Hematopoietic multipotent progenitor cell treated with erythropoietin and hydrocortisone succinate and interleukin-3 and kit ligand, for 15 days (in vitro differentiated cells): ENCODE results near the gene MAD2L1BP.
"Not testable (repeated sequence)": the region's sequence is repeated elsewhere in the genome, so short reads cannot be mapped to it uniquely, and the experiment has no call there.

Experiments
- DNase-seq: peaks from one replicate; pipeline ENCODE4 v3.0.0-alpha.2; 2015; ENCODE audit warnings: low spot score

The MAD2L1BP gene, protein sequence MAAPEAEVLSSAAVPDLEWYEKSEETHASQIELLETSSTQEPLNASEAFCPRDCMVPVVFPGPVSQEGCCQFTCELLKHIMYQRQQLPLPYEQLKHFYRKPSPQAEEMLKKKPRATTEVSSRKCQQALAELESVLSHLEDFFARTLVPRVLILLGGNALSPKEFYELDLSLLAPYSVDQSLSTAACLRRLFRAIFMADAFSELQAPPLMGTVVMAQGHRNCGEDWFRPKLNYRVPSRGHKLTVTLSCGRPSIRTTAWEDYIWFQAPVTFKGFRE

DNA sequence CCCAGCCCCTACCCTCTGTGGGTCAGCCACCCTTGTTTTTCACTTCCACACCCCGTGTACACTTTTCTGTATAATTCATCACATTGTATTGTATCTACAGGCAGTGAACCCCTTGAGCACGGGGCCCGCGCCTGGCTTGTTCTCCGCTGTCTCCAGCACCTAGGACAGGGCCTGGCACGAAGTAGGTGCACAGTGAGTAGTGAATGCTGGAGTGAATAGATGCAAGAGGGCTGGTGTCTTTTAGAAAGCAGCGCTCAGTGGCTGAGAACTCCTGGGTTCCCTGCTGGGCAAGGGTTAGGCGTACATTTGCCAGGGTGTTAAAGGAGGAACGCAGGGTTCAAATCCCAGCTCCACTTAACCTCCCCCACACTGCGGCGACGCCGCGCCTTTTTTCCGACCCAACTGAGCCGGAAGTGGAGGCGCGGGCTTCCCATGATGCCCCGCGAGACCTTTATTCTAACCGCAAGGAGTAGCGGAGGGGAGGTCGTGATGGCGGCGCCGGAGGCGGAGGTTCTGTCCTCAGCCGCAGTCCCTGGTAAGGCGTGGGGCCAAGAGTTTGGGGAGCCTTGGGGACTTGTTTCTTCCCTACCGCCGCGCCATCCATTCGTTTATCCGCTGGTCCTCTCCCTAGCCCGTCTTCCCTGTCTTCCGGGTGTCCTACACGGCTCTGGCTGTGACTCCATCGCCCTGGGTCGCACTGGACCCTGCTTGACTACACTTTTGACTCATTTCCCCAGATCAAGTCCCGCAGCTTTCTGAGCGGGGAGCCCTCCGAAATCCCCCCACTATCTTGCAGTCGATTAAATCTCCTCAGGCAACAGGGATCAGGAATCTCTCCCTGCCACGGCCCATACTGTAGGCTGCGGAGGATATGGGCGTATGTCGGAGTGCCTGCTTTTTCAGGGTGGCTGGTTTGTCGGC is at the start of gene MAD2L1BP:
TSS of gene MAD2L1BP (plus strand) at position 454 of the 921 bp plus-strand sequence. CDS start at position 490, 36 bp downstream.
- DNase-seq: peak; percentile 80

DNA sequence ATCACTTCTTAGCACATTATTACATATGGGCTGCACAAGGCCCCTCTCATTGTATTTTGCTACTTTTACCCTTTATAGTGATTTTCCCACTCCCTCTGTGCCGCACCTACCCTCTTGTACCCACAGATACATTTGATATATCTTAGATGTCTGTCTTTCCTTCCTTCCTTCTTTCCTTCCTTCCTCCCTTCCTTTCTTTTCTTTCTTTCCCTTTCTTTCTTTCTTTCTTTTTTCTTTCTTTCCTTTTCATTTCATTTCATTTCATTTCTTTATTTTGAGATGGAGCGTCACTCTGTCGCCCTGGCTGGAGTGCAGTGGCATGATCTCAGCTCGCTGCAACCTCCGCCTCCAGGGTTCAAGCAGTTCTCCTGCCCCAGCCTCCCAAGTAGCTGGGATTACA is 47.4 kb upstream of the MAD2L1BP start:
- DNase-seq: no peak

DNA sequence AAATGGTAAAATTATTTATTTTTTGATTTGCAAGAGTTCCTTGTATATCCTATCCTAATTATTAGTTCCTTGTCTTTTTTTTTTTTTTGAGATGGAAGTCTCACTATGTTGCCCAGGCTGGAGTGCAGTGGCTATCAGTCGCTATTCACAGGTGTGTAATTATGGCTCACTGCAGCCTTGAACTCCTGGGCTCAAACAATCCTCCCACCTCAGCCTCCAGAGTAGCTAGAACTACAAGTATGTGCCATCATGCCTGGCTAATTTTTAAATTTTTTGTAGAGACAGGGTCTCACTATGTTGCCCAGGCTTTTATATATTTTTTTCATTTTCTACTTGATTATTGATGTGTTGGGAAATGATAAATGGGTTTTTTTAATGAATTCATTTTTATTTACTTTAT is 46.1 kb upstream of the MAD2L1BP start:
- not testable (repeated sequence) for DNase-seq

DNA sequence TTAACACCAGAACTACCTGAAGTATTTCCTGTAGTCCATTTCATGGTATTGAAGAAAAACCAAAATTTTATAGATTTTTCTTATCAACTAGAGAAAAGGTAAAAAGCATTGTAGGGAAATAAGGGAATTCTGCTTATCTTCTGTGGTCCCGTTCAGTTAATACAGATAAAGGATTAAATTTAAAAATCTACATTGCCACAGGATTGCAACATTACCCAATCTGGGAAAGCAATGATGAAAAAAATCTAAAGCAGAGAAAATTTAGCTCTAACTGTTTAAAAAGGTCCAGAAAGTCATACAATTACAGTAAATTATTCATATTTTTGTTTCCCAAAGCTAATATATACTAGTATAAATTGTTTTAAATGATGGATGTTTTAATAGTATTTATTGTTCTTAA is 41.7 kb upstream of the MAD2L1BP start:
- no peak for DNase-seq

DNA sequence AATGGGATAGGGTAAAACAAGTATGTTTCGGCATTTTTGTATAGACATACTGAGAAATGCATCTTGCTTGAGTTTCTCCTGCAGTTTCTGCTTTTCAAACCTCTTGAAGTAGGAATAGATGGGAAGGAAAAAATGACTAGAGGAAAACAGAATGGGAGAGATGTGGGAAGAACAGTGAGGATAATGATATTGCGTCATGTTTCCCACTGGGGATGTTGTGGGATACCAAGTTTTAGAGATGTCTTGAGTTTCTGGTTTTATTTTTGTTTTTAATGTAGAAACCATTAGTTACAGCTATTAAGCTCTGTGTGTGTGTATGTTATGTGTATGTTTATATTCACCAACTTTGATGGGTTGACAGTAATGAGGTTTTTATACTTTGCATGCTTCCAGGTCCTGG is 35.0 kb upstream of the MAD2L1BP start:
- DNase-seq: no peak

DNA sequence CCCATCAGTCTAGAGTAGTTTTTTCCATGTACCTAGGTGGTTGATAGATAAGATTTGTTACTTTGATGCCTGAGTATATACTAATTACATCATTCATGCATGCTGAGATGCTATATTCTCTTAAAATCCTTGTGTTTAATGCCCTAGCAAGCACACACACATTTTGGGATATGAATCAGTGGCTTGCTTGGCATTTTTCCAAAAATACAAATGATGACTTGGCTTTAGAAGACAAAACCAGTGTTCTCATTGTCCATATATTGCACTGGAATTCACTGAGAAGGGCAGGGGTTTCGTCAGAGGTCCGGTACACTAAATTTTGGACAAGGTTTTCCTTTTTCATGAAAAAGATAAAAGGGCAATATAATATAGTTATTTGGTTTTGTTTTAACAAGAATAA is 31.5 kb upstream of the MAD2L1BP start:
- no peak for DNase-seq

DNA sequence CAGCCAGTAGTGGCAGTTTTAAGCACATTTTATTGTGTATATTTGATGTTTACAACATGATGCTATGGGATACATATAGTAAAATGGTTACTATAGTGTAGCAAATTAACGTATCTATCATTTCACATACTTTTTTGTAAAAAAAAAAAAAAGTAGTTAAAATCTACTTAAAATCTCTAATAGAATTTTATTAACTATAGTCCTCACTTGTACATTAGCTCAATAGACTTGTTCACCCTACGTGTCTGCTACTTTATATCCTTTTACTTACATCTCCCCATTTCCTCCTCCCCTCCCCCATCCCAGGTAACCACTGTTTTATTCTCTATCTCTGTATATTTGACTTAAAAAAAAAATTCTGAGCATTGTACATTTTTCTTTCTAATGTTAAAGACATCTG is 29.6 kb upstream of the MAD2L1BP start:
- no peak for DNase-seq

DNA sequence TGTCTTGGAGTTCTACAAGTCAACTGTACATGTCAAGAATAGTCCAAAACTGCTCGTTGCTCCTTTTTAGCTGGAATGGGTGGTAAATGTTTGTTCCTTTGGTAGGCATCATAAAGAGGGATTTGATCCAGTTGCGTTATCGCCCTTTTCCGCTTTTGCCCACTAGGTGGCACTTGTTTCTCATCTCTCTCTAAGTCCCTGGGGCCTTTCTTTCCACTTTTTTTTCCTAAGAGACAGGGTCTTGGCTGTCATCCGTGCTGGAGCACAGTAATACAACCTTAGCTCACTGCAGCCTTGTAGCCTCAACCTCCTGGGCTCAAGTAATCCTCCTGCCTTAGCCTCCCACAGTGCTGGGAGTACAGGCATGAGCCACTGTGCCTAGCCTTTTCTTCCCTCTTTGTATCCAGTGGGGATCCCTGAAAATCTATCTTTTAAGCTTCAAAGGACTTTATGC is 27.3 kb upstream of the MAD2L1BP start:
- peak; percentile 81 for DNase-seq

DNA sequence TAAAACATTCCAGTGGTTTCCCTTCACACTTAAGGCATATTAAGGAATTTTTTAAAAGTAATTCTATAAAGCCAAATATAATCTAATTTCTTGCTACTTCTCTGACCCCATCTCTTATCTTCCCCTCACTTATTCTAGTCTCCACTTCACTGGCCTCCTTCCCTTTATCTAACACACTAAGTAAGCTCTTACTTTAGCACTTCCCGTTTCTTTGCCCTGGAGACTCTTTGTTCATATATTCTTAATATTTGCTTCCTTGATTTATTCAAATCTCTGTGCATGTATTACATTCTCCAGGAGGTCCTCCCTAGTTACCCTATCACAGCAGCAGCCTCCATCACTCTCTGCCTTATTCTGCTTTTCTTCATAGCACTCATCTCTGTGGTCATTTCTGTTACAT is 26.8 kb upstream of the MAD2L1BP start:
- DNase-seq: no peak

DNA sequence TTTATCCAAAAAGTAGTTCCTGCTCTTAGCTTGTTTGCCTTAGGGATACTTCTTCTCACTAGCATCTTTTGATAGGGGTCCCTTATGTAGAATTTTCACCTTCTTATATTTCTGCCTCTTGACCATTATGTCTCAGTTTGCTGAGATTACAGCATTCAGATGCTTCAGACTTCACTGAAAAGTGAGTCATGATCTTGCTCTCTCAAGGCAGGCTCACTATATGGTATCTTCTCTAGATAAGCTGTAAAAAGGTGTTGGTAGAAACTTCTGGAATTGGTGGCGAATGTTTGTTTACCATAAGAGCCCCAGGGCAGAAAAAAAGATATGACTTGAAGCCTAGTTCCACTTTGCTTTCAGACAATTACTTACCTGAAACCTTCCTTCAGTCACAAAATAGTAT is 26.2 kb upstream of the MAD2L1BP start:
- no peak for DNase-seq

DNA sequence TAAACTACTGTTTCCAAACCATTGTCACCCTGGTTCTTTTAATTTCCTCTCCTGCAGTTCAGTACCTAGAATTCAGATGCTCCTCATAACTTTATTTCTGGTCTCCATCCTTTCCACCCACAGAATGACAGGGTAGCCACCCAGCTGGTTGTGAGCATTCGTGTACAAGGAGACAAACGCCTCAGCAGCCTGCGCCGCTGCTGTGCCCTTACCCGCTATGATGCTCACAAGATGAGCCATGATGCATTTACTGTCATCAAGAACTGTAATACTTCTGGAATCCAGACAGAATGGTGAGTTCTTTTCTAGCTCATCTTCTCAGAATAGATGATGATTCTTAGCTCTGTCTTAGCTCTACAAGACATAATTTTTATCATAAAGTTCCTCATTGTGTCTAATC is 25.2 kb upstream of the MAD2L1BP start:
- DNase-seq: no peak

DNA sequence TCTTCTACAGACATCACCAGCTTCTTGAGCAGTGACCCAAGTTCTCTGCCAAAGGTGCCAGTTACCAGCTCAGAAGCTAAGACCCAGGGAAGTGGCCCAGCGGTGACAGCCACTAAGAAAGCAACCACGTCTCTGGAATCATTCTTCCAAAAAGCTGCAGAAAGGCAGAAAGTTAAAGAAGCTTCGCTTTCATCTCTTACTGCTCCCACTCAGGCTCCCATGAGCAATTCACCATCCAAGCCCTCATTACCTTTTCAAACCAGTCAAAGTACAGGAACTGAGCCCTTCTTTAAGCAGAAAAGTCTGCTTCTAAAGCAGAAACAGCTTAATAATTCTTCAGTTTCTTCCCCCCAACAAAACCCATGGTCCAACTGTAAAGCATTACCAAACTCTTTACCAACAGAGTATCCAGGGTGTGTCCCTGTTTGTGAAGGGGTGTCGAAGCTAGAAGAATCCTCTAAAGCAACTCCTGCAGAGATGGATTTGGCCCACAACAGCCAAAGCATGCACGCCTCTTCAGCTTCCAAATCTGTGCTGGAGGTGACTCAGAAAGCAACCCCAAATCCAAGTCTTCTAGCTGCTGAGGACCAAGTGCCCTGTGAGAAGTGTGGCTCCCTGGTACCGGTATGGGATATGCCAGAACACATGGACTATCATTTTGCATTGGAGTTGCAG is 21.8 kb upstream of the MAD2L1BP start:
- DNase-seq: no peak

DNA sequence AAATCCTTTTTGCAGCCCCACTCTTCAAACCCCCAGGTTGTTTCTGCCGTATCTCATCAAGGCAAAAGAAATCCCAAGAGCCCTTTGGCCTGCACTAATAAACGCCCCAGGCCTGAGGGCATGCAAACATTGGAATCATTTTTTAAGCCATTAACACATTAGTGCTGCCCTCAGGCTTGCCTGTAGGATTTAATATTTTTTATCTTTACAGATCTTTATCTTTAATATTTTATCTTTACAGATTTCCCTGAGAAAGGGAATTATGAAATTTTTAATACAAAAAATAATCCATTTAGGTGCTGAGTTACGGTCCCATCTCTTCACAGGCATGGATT is 21.3 kb upstream of the MAD2L1BP start:
- DNase-seq: no peak

DNA sequence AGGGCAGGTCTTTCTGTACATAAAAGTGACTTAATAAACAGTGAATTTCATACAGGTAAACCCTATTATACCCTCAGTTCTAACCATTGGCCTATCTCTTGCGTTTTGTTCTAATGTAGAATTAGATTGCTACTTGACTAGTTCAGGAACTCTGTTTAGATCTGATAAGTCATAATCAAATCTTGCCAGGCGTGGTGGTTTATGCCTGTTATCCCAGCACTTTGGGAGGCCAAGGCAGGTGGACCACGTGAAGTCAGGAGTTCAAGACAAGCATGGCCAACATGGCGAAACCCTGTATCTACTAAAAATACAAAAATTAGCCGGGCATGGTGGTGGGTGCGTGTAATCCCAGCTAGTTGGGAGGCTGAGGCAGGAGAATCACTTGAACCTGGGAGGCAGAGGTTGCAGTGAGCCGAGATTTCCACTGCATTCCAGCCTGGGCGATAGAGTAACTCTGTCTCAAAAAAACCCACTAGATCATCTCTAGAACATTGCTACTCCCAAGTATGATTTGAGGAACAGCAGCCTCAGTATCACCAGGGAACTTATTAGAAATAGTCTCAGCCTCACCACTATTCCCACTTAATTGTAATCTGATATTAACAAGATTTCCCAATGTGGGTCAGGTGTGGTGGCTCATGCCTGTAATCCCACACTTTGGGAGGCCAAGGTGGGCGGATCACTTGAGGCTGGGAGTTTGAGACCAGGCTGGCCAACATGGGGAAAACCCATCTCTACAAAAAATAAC is 18.7 kb upstream of the MAD2L1BP start:
- no peak for DNase-seq

DNA sequence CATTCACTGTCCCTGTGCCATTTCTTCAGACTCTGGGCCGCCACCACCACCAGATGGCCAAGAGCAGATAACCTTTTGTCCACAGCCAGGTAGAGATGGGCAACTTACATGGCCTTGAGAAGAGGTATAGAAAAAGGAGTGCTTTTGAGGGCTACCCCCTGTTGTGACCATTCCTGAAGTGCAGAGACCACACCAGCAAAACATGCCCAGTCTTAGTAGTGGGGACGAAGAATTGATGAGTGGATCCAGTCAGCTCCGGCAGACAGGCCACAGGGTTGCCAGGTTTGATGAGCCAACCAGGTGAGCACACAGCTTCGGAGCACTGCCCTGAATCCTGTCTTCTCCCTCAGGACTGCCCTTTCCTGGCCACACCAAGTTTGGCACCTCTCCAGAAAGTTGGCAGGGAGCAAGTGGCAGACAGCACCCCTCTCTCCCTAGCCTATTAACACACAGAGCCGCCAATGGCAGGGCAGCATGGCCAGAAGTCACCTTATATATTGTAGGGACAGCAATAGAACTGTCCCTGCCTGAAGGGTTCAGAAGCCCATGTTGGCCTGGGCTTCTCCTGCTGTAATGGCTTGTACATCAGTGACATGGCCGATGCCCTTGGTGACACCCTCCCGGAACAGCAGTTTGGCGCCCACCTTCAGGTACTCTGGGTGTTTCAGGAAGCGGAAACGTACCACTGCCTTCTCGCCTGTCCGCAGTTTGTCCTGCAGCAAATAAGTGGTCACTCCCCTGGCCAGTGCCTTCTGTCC is 14.4 kb upstream of the MAD2L1BP start:
- no peak for DNase-seq

DNA sequence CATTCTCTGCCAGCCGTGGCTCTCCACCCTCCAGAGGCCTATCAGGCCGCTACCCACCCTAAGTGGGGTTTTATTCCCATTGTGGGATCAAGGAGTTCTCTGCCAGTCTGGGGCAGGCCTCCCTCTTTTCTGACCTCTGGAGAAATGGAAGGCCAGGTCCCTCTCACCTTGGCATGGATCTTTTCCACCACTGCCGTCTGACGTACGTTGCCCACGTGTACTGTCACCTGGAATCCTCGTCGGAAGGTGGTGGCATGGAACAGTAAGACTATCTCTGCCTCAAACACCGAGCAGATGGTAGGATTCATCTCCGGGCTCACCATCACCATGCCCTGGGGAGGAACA is 13.8 kb upstream of the MAD2L1BP start:
- DNase-seq: no peak

DNA sequence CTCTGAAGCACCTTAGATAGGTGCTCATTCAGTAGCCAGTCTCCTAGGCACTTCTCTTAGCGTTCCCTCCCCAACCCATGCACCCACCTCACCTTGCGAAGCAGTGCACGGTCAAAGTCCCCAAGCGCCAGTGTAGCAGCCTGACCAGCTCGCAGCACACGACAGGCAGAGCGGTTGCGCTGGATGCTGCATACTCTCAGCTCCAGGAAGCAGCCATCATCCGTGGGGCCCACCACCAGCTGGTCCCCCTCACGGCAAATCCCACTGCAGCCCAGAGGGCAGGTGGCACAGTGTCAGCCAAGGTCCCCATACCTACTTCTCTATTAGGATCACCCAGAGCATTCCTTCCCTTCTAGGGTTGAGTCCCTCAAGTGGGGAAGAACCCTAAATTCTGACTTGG is 13.1 kb upstream of the MAD2L1BP start:
- DNase-seq: no peak

DNA sequence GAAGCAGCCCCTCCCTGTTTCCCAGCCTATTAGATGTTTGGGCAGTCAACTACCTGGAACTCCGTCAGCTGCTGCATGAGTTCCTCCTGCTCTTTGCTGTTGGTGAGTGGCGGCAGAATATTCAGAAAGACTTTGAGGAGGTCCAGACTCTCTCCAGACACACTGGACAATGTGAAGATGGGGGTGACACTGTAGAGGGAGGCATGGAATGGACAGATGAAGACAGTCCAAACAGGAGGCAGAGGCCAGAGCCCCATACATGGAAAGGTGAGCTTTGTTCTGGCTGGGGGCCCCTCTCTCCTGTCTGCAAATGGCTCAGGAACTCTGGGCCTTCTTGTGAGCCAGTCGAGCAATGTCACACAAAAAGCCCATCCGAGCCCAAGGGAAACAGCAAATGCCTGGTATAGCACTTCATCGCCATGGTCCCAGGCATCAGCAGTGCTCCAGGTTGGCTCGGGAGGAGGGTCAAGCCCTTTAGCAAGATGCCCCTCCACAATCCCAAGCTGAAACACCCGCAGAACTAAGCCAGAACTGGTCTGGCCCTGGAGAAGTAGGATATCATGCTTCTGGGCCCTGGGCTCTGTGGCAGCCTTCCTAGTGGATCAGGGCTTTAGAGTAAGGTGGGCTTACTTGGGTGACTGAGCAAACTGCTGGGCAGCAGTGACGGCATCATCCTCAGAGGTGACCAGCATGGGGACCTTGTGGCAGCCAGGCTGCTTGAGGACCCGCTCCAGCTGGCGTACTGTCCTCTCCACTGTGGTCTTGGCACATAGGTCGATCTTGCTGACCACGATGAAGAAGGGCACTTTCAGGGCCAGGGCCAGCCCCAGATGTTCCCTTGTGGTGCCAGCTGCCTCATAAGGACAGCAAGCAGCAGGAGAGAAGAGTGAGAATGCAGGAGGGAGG is 11.5 kb upstream of the MAD2L1BP start:
- no peak for DNase-seq

DNA sequence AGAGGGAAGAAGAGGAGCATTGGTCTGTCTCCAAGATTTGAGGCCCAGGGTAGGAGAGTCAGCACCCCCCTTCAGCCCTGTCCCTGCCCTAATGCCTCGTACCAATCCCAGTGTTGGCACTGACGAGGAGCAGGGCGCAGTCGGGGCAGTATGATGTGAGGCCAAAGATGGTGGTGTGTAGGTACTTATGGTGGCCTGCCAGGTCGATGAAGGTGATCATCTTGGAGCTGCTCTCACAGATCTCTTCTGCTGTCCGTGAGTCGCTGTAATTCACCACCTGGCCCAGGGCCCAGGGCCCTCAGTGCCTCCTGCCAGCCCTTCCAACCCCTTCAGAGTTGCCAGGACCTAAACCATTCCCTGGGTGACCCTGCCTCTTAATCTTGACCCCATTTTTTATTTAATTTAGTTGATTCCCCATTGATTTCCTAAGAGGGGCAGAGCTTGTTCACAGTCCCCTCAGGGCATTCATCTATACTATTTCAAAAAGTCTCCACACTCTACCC is 10.8 kb upstream of the MAD2L1BP start:
- DNase-seq: no peak

DNA sequence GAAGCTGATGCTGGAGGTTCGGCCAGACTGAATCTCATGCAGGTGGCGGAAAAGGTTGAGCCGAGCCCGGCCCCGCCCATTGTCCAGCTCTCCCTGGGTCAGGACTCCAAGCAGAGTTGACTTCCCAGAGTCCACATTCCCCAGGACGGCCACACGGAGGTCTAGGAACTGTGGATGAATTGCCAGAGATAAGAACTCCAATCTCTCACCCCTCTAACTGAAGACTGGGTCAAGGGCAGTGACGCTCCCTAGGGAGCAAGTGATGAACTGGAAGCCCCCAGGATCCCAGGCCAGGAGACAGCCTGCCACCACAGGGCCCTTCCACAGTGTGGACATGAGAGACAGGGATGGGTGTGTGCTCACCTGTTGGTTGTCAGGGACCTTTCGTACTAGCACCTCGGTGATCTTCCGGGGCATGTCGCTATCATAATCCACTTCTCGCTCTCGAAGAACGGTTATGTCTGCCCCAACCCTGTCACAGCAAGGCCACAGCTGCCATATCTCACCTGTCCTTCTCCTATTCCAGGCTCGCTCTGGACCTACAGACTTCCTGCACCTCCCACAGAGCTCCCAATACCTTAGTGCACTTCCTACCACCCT is 10.1 kb upstream of the MAD2L1BP start:
- DNase-seq: no peak
